Esophagus squamous epithelium (tissue), 5 donors: Measurements from ENCODE around the gene SEMG1. TPM values are rescaled to one million over a fixed set of nuclear protein-coding genes. Genes with fewer than 3 reads are reported as not detected.

Source experiments
- DNase-seq: peaks from one replicate; lab custom pipeline; 2025; lab: John Stamatoyannopoulos, UW
- H3K27ac ChIP-seq, 4 donors: fragments of 200-600 bp; sonication (generic); one replicate each; pipeline ENCODE4 v1.5.1; 2016 to 2019; ENCODE audit warnings: mild to moderate bottlenecking in 1 of 4
- H3K27me3 ChIP-seq, 4 donors: fragments of 200-600 bp; sonication (generic); 1 replicate in 3 of 4; 2 replicates in 1 of 4; pipeline versions ENCODE4 v1.5.1 to v1.6.0; 2017 to 2021; ENCODE audit warnings: antibody characterized with exemption in 1 of 4
- H3K36me3 ChIP-seq, 3 donors: fragments of 200-600 bp; sonication (generic); one replicate each; pipeline ENCODE4 v1.5.1; 2016 to 2019
- H3K4me1 ChIP-seq, 3 donors: fragments of 200-600 bp; sonication (generic); one replicate each; pipeline ENCODE4 v1.5.1; 2017 to 2019
- H3K4me3 ChIP-seq, 4 donors: fragments of 200-600 bp; sonication (generic); 1 replicate in 3 of 4; 2 replicates in 1 of 4; pipeline ENCODE4 v1.5.1; 2016 to 2019; ENCODE audit warnings: mild to moderate bottlenecking in 2 of 4, moderate library complexity in 1 of 4
- H3K9me3 ChIP-seq, 3 donors: fragments of 200-600 bp; sonication (generic); one replicate each; pipeline ENCODE4 v1.5.1; 2016 to 2019
- CTCF ChIP-seq, 6 experiments: fragments of 450-650 bp in 4 of 6; fragments of 200-600 bp in 2 of 6; sonication (generic) in 2 of 6; IDR thresholded peaks; one replicate each; pipeline ENCODE4 v1.5.1; 2016 to 2019; ENCODE audit warnings: antibody characterized with exemption in 6 of 6, mild to moderate bottlenecking in 4 of 6, moderate library complexity in 4 of 6
- POLR2A ChIP-seq, 4 donors: fragments of 450-650 bp; IDR thresholded peaks; one replicate each; pipeline ENCODE4 v1.6.1; 2017; ENCODE audit warnings: antibody characterized with exemption in 4 of 4, mild to moderate bottlenecking in 4 of 4, moderate library complexity in 3 of 4
- WGBS, 2 donors: methylation state at CpG; one replicate each; pipeline ENCODE4 v1.1.5; 2018; 5-methylcytosine and 5-hydroxymethylcytosine counted together
- intact Hi-C: fragments of 100-400 bp; cut with DNase I; formaldehyde crosslinking; loops from one replicate; pipeline ENCODE4 v1.15.0; 2022
- total RNA-seq, 4 donors: library from RNA; depleted of rRNA; stranded (reverse); fragments of >200 nt; gene quantifications; one replicate each; pipeline ENCODE4 v1.1.0, GENCODE V29; 2016
- donor health status: DM: yes; HTN: yes; CAD: no.

The SEMG1 gene
- total RNA-seq, 4 donors from 2014 or later: not detected

- 55 to 65% methylated on average over 2 of the region's 2 CpGs for WGBS, 2 donors
- H3K27me3 ChIP-seq: no peaks in the 10 kb centered on the region
- intact Hi-C loops: no loop called here
- H3K27ac ChIP-seq: no peak overlapping the region
- no peaks in the 10 kb centered on the region for H3K36me3 ChIP-seq
- no peak overlapping the region for H3K4me3 ChIP-seq
- H3K4me1 ChIP-seq: no peaks in the 10 kb centered on the region
- no peak for DNase-seq
- no peaks in the 10 kb centered on the region for H3K9me3 ChIP-seq
- no peak for TF ChIP-seq CTCF (IDR thresholded peaks at IDR 0.05)
- TF ChIP-seq POLR2A (IDR thresholded peaks at IDR 0.05): no peak
Observed at GRCh38 chr20:45183084-45183483, 23.7 kb upstream of the SEMG1 start.

- H3K4me1 ChIP-seq: no peaks in the 10 kb centered on the region
- H3K4me3 ChIP-seq: no peak overlapping the region
- DNase-seq: no peak
- intact Hi-C loops: no loop called here
- H3K27ac ChIP-seq: no peak overlapping the region
- no peaks in the 10 kb centered on the region for H3K9me3 ChIP-seq
- H3K36me3 ChIP-seq: no peaks in the 10 kb centered on the region
- 46% methylated on average over 2 of the region's 2 CpGs; no CpG with 5 or more reads in 1 of the 2 donors for WGBS, 2 donors
- no peak for TF ChIP-seq POLR2A (IDR thresholded peaks at IDR 0.05)
- no peak for TF ChIP-seq CTCF (IDR thresholded peaks at IDR 0.05)
- peaks cover 0 to 11% (median 0%) of the 10 kb centered on the region in 4 donors for H3K27me3 ChIP-seq
Observed at GRCh38 chr20:45187693-45188092, 19.1 kb upstream of the SEMG1 start.

- no peak overlapping the region for H3K4me3 ChIP-seq
- no peak for DNase-seq
- no peak overlapping the region for H3K27ac ChIP-seq
- peaks cover 0 to 16% (median 0%) of the 10 kb centered on the region in 4 donors for H3K27me3 ChIP-seq
- H3K36me3 ChIP-seq: no peaks in the 10 kb centered on the region
- 79 to 95% methylated on average over 3 of the region's 3 CpGs for WGBS, 2 donors
- no peaks in the 10 kb centered on the region for H3K4me1 ChIP-seq
- intact Hi-C loops: no loop called here
- TF ChIP-seq CTCF (IDR thresholded peaks at IDR 0.05): no peak
- TF ChIP-seq POLR2A (IDR thresholded peaks at IDR 0.05): no peak
- no peaks in the 10 kb centered on the region for H3K9me3 ChIP-seq
Observed at GRCh38 chr20:45189067-45189609, 17.7 kb upstream of the SEMG1 start.

GRCh38 chr20:45189861-45190260, 17.0 kb upstream of the SEMG1 start:
- intact Hi-C loops: no loop called here
- TF ChIP-seq POLR2A (IDR thresholded peaks at IDR 0.05) (no peak), CTCF (IDR thresholded peaks at IDR 0.05) (no peak)
- peaks cover 0 to 16% (median 0%) of the 10 kb centered on the region in 4 donors for H3K27me3 ChIP-seq

GRCh38 chr20:45191926-45192325, 14.9 kb upstream of the SEMG1 start:
- 93 to 100% methylated on average over 2 to 3 of the region's 3 CpGs for WGBS, 2 donors
- TF ChIP-seq POLR2A (IDR thresholded peaks at IDR 0.05) (no peak), CTCF (IDR thresholded peaks at IDR 0.05) (no peak)
- Histone ChIP-seq H3K36me3 (no peaks in the 10 kb centered on the region), H3K4me3 (no peak overlapping the region), H3K4me1 (no peaks in the 10 kb centered on the region), H3K27me3 (peaks cover 0 to 16% (median 0%) of the 10 kb centered on the region in 4 donors), H3K27ac (no peak overlapping the region), H3K9me3 (no peaks in the 10 kb centered on the region)
- intact Hi-C loops: no loop called here
- DNase-seq: no peak

More at GRCh38 chr20:45189861-45190260, 17.0 kb upstream of the SEMG1 start:
- no peaks in the 10 kb centered on the region for H3K4me1 ChIP-seq
- WGBS, 2 donors: 54 to 88% methylated on average over 2 to 3 of the region's 3 CpGs
- H3K27ac ChIP-seq: no peak overlapping the region
- H3K4me3 ChIP-seq: no peak overlapping the region
- DNase-seq: no peak
- no peaks in the 10 kb centered on the region for H3K9me3 ChIP-seq
- H3K36me3 ChIP-seq: no peaks in the 10 kb centered on the region
